BE2C (cell line): ENCODE measurements around the gene NEURL1B.

Source experiments
- DNase-seq: peaks from one replicate; pipeline ENCODE4 v3.0.0-alpha.2; 2020
- H3K27me3 ChIP-seq: fragments of 250-450 bp; sonication (Bioruptor Pico); 2 replicates; pipeline ENCODE4 v1.5.1; 2020; ENCODE audit warnings: mild to moderate bottlenecking
- H3K36me3 ChIP-seq: fragments of 250-450 bp; sonication (Bioruptor Pico); 2 replicates; pipeline ENCODE4 v1.5.1; 2020; ENCODE audit warnings: mild to moderate bottlenecking
- H3K4me1 ChIP-seq: fragments of 250-450 bp; sonication (Bioruptor Pico); 2 replicates; pipeline ENCODE4 v1.5.1; 2020
- H3K4me3 ChIP-seq: 2 replicates; pipeline ENCODE4 v1.5.1; 2011; ENCODE audit warnings: low read depth, low read length
- H3K9me3 ChIP-seq: fragments of 250-450 bp; sonication (Bioruptor Pico); 2 replicates; pipeline ENCODE4 v1.5.1; 2020
- CTCF ChIP-seq: IDR thresholded peaks from 2 replicates; pipeline ENCODE4 v1.5.1; 2012; ENCODE audit warnings: mild to moderate bottlenecking, low read depth, low read length

The NEURL1B gene

GRCh38 chr5:172667786-172668593, 26.9 kb downstream of the NEURL1B start:
- H3K27me3 ChIP-seq = no peaks in the 10 kb centered on the region
- H3K4me3 ChIP-seq = no peak overlapping the region
- DNase-seq = no peak
- peaks cover 3% of the 10 kb centered on the region; the same call in 1 of the 2 replicates for H3K36me3 ChIP-seq
- peaks cover 16% of the 10 kb centered on the region for H3K4me1 ChIP-seq
- no peaks in the 10 kb centered on the region for H3K9me3 ChIP-seq
- no peak for TF ChIP-seq CTCF

DNA sequence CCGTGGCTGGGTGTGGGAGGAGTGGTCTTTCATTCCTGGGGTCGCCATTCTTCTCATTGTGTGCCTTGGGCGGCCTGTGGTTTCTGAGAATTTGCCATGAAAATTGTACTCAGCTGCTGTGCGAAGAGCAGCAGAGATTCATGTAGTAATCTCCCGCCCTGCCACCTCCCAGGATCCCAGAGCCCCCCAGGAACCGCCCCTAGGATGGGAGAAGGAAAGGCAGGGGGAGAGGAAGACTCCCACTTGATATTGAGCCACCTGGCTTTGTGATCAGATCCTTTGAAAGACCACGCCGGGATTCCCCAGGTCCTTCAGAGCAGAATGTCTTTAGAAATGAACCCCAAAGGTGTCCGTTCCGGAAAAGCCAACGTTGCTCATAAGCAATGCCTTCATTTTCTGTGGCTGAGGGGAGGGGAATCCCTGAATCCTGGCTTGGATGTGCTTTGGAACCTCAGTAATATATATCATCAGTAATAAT, 27.6 kb downstream of the NEURL1B start:
- Histone ChIP-seq H3K4me3 (no peak overlapping the region), H3K27me3 (no peaks in the 10 kb centered on the region), H3K4me1 (peaks cover 16% of the 10 kb centered on the region), H3K36me3 (peaks cover 3% of the 10 kb centered on the region; the same call in 1 of the 2 replicates), H3K9me3 (no peaks in the 10 kb centered on the region)
- no peak for DNase-seq
- no peak for TF ChIP-seq CTCF

- Histone ChIP-seq H3K9me3 (no peaks in the 10 kb centered on the region), H3K36me3 (peaks cover 3% of the 10 kb centered on the region; the same call in 1 of the 2 replicates), H3K4me3 (no peak overlapping the region), H3K4me1 (peaks cover 11% of the 10 kb centered on the region), H3K27me3 (no peaks in the 10 kb centered on the region)
- no peak for DNase-seq
- TF ChIP-seq CTCF = no peak
Measured at GRCh38 chr5:172669386-172670004, 28.4 kb downstream of the NEURL1B start.

GRCh38 chr5:172670005-172670402, 28.9 kb downstream of the NEURL1B start:
- TF ChIP-seq CTCF = no peak
- peaks cover 3% of the 10 kb centered on the region; the same call in 1 of the 2 replicates for H3K36me3 ChIP-seq
- no peak overlapping the region for H3K4me3 ChIP-seq
- no peak for DNase-seq
- no peaks in the 10 kb centered on the region for H3K27me3 ChIP-seq
- no peaks in the 10 kb centered on the region for H3K9me3 ChIP-seq
- peaks cover 8% of the 10 kb centered on the region for H3K4me1 ChIP-seq

DNA sequence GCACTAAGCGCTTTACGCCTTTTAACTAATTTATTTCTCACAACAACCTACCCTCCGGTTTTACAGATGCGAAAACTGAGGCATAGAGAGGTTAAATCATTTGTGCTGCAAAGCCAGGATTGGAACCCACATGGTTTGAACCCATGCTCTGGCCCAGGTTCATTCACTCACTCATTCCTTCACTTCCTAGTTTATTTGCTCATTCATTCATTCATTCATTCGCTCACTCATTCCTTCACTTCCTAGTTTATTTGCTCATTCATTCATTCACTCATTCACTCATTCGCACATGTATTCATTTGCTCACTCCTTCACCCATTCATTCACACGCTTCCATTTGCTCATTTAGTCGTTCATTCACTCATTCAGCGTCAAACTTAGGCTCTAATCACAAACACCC, 29.4 kb downstream of the NEURL1B start:
- Histone ChIP-seq H3K9me3 (no peaks in the 10 kb centered on the region), H3K4me1 (peaks cover 4% of the 10 kb centered on the region), H3K4me3 (no peak overlapping the region), H3K36me3 (peaks cover 3% of the 10 kb centered on the region; the same call in 1 of the 2 replicates), H3K27me3 (no peaks in the 10 kb centered on the region)
- no peak for TF ChIP-seq CTCF
- no peak for DNase-seq

- no peaks in the 10 kb centered on the region for H3K27me3 ChIP-seq
- H3K36me3 ChIP-seq = peaks cover 3% of the 10 kb centered on the region; the same call in 1 of the 2 replicates
- H3K4me1 ChIP-seq = no peaks in the 10 kb centered on the region
- TF ChIP-seq CTCF = no peak
- no peaks in the 10 kb centered on the region for H3K9me3 ChIP-seq
- DNase-seq = no peak
- no peak overlapping the region for H3K4me3 ChIP-seq
Measured at GRCh38 chr5:172671091-172671490, 30.0 kb downstream of the NEURL1B start.
